AG09319 (cell line): ENCODE data around the gene FAM174A.
A peak's percentile ranks its signal among the peaks of the same experiment; 100 is the strongest.

Source experiments
- DNase-seq: peaks from one replicate; pipeline ENCODE4 v3.0.0-alpha.2; 2010; ENCODE audit warnings: low read depth; ENCODE audit errors: extremely low read depth
- CTCF ChIP-seq: IDR thresholded peaks from 2 replicates; pipeline ENCODE4 v1.5.1; 2011; ENCODE audit warnings: low read depth, mild to moderate bottlenecking, inconsistent platforms, low read length, moderate library complexity

Gene FAM174A

GRCh38 chr5:100616291-100616690 lies 81.1 kb downstream of the FAM174A start:
- no peak for TF ChIP-seq CTCF
- DNase-seq = no peak

- no peak for TF ChIP-seq CTCF
- DNase-seq = no peak
Measured at GRCh38 chr5:100616981-100617380, 81.8 kb downstream of the FAM174A start.

DNA sequence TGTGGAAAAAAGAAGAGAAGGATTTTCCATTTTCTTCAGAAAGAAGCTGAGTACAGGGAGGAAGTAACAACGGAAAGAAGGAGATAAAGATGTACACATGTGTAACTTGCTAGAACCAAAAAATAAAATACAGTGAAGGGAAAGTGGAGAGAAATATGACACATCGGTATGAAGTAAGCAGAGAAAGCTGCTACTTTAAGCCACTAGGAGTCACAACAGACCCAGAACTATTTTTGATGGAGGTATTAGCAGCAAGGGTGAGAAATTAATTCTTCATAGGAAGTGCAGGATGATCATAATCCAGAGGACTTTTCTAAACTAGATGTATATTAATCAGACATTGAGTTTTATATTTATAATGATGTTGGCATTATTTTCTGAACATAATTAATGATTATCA lies 88.5 kb downstream of the FAM174A start:
- TF ChIP-seq CTCF = peak; percentile 34

DNA sequence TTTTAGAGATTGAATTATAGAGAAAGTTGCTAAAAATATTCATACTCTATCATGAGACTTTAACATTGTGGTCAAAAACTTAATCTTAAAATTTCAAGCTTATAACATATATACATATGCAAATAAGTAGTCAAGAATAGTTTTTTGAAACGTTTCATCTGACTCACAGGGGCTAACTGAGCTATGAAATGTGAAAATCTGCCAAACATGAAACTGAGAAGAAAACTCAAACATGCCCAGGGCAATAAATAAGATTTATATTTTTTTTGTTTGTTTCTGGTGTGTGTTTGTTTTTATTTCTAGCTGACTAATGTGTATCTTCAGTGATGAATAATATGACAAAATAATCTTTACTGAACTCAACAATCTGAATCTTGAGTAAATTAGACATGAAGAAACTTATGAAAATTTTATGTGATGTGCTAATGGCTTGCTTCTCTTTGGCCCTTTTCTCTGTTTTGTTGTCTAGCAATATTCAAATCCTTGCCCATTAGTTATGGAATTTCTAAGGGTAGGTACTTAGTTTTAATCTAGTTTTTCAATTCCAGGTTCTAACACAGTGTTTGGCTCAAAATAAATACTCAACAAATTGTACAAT lies 99.9 kb downstream of the FAM174A start:
- TF ChIP-seq CTCF = no peak
- no peak for DNase-seq

More for the DNA sequence above, 88.5 kb downstream of the FAM174A start:
- no peak for DNase-seq
